ENCODE measurements around the gene EIF3I.

Gene EIF3I

GRCh38 chr1:32205401-32206370 lies 16.5 kb upstream of the EIF3I start, which contains the start of gene IQCC (continued):
- TF ChIP-seq ZNF518A (tag by site-specific recombination; conservative IDR thresholded peaks at IDR 0.05; ENCODE audit: low read depth), result no peak
- TF ChIP-seq ZBTB8A (tag by site-specific recombination; IDR thresholded peaks at IDR 0.05), result peak; percentile 49
- no peak for TF ChIP-seq TRIM28 (IDR thresholded peaks at IDR 0.05; ENCODE audit: borderline replicate concordance, low read length)
- TF ChIP-seq KLF8 (tag by site-specific recombination; IDR thresholded peaks at IDR 0.05), result no peak
- TF ChIP-seq ZNF629 (tag by site-specific recombination; IDR thresholded peaks at IDR 0.05), result peak; percentile 88
- TF ChIP-seq ZNF501 (tag by site-specific recombination; IDR thresholded peaks at IDR 0.05), result peak; percentile 76
- no peak for TF ChIP-seq PBX3 (CRISPR knock-in tag; IDR thresholded peaks at IDR 0.05)
- TF ChIP-seq ZNF169 (tag by site-specific recombination; IDR thresholded peaks at IDR 0.05), result no peak
- 0 out of 2 replicates have a peak, but pooled peaks have one; percentile 19 for TF ChIP-seq WT1 (tag by site-specific recombination; IDR thresholded peaks at IDR 0.05)
- TF ChIP-seq ZBTB1 (tag by site-specific recombination; IDR thresholded peaks at IDR 0.05), result 0 out of 2 replicates have a peak, but pooled peaks have one; percentile 22
- peak; percentile 71; the same call in 1 of the 2 replicates for TF ChIP-seq ZFP37 (tag by site-specific recombination; IDR thresholded peaks at IDR 0.05)
- no peak for TF ChIP-seq ZNF211 (tag by site-specific recombination; IDR thresholded peaks at IDR 0.05; ENCODE audit: low read depth)
- peak; percentile 83; the same call in 1 of the 2 replicates for TF ChIP-seq ZNF580 (tag by site-specific recombination; IDR thresholded peaks at IDR 0.05)
- TF ChIP-seq PRDM2 (tag by site-specific recombination; IDR thresholded peaks at IDR 0.05; ENCODE audit: borderline replicate concordance), result peak; percentile 92; the same call in 1 of the 2 replicates
- peak; percentile 77 for TF ChIP-seq SP2 (tag by site-specific recombination; IDR thresholded peaks at IDR 0.05)
- peak; percentile 94 for TF ChIP-seq EGR2 (tag by site-specific recombination; IDR thresholded peaks at IDR 0.05; ENCODE audit: low read depth)
- peak; percentile 51; the same call in 1 of the 2 replicates for TF ChIP-seq GLIS1 (tag by site-specific recombination; IDR thresholded peaks at IDR 0.05)
- peak; percentile 40; the same call in 1 of the 2 replicates for TF ChIP-seq ZNF449 (tag by site-specific recombination; IDR thresholded peaks at IDR 0.05)
- TF ChIP-seq FEZF1 (tag by site-specific recombination; IDR thresholded peaks at IDR 0.05), result no peak
- TF ChIP-seq SCRT2 (tag by site-specific recombination; IDR thresholded peaks at IDR 0.05), result no peak
- no peak for TF ChIP-seq ZNF521 (tag by site-specific recombination; IDR thresholded peaks at IDR 0.05)
- peak; percentile 13; the same call in 1 of the 2 replicates for TF ChIP-seq OSR2 (tag by site-specific recombination; IDR thresholded peaks at IDR 0.05)
- 0 out of 2 replicates have a peak, but pooled peaks have one; percentile 16 for TF ChIP-seq ZNF18 (tag by site-specific recombination; IDR thresholded peaks at IDR 0.05)

Measured in HEK293 (cell line).